ENCODE results near the gene FAM229B. TPM values are rescaled to one million over a fixed set of nuclear protein-coding genes. Genes with fewer than 3 reads are reported as not detected.

The FAM229B gene
- total RNA-seq, 2 donors from 2014 or later, result 1.3 to 4.9 TPM

DNA sequence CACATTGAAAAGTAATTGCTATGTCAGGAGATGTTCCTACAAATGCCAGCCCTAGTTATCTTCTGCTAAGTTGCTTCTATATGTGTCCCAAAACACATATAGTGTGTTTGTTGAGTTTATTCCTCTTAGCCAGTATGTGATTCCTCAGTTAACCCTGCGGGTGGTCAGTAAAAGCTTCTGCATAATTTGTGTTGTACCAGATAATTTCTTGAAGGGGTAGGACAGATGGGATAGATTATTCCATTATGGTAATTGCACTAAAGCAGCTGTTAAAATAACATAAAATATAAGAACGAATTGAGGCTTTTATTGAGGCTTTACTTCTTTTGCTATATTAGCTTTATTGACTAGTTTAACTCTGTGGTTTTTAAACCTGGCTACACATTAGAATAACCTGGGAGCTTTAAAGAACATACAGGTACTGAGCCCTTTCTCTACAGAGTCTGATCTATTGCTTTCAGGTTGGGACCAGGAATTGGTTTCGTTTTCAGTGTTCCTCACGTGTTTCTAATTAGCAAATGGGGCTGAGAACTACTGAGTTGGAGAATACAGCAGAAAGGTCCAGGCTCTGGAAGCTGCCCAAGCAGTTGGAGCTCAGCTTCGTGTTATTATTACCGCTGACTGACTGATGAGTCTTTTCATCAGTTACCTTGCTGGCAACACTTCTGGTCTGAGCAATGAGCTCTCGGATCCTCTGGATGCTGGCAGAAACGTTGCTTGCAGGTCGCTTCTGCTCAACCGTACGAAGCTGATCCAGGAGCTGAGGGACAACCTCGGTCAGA, 56.9 kb downstream of the FAM229B start:
- DNase-seq, result no peak
- no peaks in the 10 kb centered on the region for H3K9me3 ChIP-seq
- intact Hi-C loops (cut with DNase I), result no loop called here
- H3K36me3 ChIP-seq, result no peaks in the 10 kb centered on the region
- no peaks in the 10 kb centered on the region for H3K4me1 ChIP-seq
- no peak overlapping the region for H3K27ac ChIP-seq
- no peak overlapping the region for H3K4me3 ChIP-seq
- no peak overlapping the region for H3K9ac ChIP-seq (ENCODE audit: low read depth in 2 of 2, low read length in 2 of 2)
- H3K27me3 ChIP-seq, result no peaks in the 10 kb centered on the region
- TF ChIP-seq, protein P1, sequence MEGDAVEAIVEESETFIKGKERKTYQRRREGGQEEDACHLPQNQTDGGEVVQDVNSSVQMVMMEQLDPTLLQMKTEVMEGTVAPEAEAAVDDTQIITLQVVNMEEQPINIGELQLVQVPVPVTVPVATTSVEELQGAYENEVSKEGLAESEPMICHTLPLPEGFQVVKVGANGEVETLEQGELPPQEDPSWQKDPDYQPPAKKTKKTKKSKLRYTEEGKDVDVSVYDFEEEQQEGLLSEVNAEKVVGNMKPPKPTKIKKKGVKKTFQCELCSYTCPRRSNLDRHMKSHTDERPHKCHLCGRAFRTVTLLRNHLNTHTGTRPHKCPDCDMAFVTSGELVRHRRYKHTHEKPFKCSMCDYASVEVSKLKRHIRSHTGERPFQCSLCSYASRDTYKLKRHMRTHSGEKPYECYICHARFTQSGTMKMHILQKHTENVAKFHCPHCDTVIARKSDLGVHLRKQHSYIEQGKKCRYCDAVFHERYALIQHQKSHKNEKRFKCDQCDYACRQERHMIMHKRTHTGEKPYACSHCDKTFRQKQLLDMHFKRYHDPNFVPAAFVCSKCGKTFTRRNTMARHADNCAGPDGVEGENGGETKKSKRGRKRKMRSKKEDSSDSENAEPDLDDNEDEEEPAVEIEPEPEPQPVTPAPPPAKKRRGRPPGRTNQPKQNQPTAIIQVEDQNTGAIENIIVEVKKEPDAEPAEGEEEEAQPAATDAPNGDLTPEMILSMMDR (IDR thresholded peaks at IDR 0.05), result no peak

DNA sequence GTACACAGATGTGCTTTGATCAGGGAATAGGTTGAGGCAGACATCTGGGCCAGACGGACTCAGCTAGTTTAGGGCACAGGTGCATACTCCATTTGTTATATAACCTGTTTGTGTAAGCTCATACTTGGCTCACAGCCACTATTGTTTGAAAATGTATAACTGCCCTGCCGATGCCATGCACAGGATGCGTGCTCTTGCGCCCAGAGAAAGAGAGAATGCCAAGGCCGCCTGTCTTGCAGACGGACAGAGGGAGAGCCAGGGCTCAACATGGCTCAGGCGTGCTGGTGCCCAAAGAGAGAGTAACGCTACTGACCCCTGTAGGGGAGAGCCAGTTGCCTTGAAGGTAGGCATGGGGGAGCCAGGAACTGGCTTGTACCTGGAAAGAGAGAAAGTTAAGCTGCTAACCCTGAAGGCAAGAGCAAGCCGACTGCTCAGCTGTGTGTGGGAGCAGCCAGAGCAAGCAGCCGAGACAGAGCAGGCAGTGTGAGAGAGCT, 57.7 kb downstream of the FAM229B start:
- Histone ChIP-seq H3K27ac (no peak overlapping the region), H3K36me3 (no peaks in the 10 kb centered on the region), H3K4me1 (no peaks in the 10 kb centered on the region), H3K9ac (ENCODE audit: low read depth in 2 of 2, low read length in 2 of 2) (no peak overlapping the region), H3K9me3 (no peaks in the 10 kb centered on the region), H3K27me3 (no peaks in the 10 kb centered on the region), H3K4me3 (no peak overlapping the region)
- DNase-seq, result no peak
- TF ChIP-seq, protein P1 (IDR thresholded peaks at IDR 0.05), result no peak
- intact Hi-C loops (cut with DNase I), result no loop called here

DNA sequence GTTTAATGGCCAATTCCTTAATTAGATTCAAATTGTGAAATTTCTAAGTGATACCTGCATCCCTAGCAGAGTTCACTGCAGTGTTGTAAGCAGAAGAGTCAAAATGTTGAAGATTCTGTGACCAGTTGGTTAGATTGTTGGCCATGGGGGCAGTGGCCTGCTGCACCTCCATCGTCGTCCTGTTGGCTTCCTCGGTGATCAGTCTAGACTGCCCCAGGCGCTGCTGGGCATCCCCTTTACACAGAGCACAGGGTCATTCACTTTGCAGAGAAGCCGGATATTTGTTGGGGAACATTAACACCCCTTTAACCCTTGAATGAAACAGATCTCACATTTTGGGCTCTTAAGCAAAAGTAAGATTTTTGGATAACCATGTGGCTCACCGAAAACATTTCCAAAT, 60.7 kb downstream of the FAM229B start:
- DNase-seq, result no peak
- Histone ChIP-seq H3K36me3 (no peaks in the 10 kb centered on the region), H3K4me3 (no peak overlapping the region), H3K9me3 (no peaks in the 10 kb centered on the region), H3K27ac (no peak overlapping the region), H3K4me1 (no peaks in the 10 kb centered on the region), H3K9ac (ENCODE audit: low read depth in 2 of 2, low read length in 2 of 2) (no peak overlapping the region), H3K27me3 (no peaks in the 10 kb centered on the region)
- TF ChIP-seq, protein P1 (IDR thresholded peaks at IDR 0.05), result no peak
- intact Hi-C loops (cut with DNase I), result no loop called here

DNA sequence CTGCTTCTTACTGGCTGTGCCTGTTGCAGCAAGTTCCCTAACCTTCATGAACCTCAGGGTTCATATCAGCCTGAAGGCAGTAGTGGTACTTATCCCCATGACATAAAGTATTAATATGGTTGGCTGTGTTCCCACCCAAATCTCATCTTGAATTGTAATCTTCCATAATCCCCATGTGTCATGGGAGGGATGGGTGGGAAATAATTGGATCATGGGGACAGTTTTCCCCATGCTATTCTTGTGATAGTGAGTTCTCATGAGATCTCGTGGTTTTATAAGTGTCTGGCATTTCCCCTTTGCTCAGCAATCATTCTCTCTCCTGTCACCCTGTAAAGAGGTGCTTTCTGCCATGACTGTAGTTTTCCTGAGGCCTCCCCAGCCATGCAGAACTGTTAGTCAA, 61.8 kb downstream of the FAM229B start:
- peak overlapping the region; percentile 29 for H3K27ac ChIP-seq
- H3K27me3 ChIP-seq, result no peaks in the 10 kb centered on the region
- no peaks in the 10 kb centered on the region for H3K4me1 ChIP-seq
- no peak overlapping the region for H3K4me3 ChIP-seq
- TF ChIP-seq, protein P1 (IDR thresholded peaks at IDR 0.05), result no peak
- H3K9ac ChIP-seq (ENCODE audit: low read depth in 2 of 2, low read length in 2 of 2), result no peak overlapping the region
- H3K36me3 ChIP-seq, result no peaks in the 10 kb centered on the region
- intact Hi-C loops (cut with DNase I), result no loop called here
- no peaks in the 10 kb centered on the region for H3K9me3 ChIP-seq
- DNase-seq, result no peak

DNA sequence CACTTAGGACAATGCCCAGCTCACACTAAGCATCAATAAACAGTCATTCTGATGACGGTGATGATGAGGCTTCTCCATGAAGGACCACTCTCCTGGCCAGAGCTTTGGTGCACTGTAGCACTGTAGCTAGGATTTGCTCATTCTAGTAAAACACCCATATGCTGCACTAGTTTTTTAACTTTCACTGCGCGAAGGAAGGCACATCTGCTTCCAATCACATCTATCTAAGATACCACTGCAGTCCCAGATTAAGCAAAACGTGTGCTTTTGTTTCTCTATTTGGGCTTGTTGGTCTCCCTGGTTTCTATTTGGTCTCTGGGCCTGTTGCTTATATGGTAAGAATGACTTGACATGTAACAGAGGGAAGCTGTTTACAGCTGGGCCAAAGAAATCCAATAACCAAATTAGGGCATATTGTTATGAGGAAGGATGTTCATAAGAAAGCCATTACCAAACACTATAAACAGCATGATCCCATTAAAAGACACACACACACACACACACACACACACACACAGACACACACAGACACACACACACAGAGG, 62.4 kb downstream of the FAM229B start:
- H3K4me3 ChIP-seq, result no peak overlapping the region
- H3K27ac ChIP-seq, result peak overlapping the region; percentile 29
- no peak for DNase-seq
- H3K27me3 ChIP-seq, result no peaks in the 10 kb centered on the region
- no peaks in the 10 kb centered on the region for H3K9me3 ChIP-seq
- no peaks in the 10 kb centered on the region for H3K36me3 ChIP-seq
- TF ChIP-seq, protein P1 (IDR thresholded peaks at IDR 0.05), result no peak
- intact Hi-C loops (cut with DNase I), result no loop called here
- H3K9ac ChIP-seq (ENCODE audit: low read depth in 2 of 2, low read length in 2 of 2), result no peak overlapping the region
- H3K4me1 ChIP-seq, result no peaks in the 10 kb centered on the region

Measured in colonic mucosa (tissue), 4 donors.